HG02642 (cell line): ENCODE data around the gene TNFAIP3.
"Not testable (repeated sequence)": the region's sequence is repeated elsewhere in the genome, so short reads cannot be mapped to it uniquely, and the experiment has no call there.

ENCODE experiments used
- ATAC-seq: cut with Tn5 transposase; IDR thresholded peaks from one replicate; pipeline ENCODE4 v1.9.1; 2021; ENCODE audit warnings: mild to moderate bottlenecking; ENCODE audit not compliant: unreplicated experiment, poor library complexity

Gene TNFAIP3

DNA sequence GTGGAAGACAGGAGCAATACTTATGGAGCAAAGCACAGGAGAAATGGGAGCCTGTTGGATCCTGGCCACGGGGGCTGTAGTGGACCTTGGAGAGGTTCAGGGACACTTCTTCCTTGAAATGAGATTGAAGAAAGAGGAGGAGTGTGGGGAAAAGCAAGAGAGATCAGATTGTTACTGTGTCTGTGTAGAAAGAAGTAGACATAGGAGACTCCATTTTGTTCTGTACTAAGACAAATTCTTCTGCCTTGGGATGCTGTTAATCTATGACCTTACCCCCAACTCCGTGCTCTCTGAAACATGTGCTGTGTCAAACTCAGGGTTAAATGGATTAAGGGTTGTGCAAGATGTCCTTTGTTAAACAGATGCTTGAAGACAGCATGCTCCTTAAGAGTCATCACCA lies 22.7 kb upstream of the TNFAIP3 start:
- ATAC-seq: not testable (repeated sequence)

DNA sequence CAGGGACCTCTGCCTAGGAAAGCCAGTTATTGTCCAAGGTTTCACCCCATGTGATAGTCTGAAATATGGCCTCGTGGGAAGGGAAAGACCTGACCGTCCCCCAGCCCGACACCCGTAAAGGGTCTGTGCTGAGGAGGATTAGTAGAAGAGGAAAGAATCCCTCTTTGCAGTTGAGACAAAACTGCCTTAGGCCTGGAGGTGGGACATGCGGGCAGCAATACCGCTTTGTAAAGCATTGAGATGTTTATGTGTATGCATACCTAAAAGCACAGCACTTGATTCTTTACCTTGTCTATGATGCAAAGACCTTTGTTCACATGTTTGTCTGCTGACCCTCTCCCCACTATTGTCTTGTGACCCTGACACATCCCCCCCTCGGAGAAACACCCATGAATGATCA lies 22.3 kb upstream of the TNFAIP3 start:
- ATAC-seq: not testable (repeated sequence)

DNA sequence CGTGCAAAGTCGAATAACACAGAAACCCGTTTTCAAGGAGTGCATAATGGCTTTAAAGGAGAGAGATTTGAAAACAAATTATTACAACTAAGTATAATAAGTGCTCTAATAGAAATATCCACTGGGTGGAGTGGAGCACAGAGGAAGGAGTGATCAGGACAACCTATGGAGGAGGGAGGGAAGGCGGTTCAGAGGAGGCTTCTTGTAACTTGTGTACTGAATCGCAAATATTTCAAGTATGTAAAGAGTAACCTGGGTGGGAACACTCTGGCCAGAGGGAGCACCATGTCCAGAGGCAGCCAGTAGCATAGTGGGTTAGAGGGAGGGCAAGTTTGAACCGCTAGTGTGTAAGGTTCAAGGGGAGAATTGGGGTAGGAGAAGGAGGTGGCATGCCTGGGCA lies 21.6 kb upstream of the TNFAIP3 start:
- no peak for ATAC-seq

- ATAC-seq: no peak
These were observed 20.8 kb upstream of the TNFAIP3 start for GRCh38 chr6:137846274-137846673.

- ATAC-seq: peak; percentile 58
These were observed 20.2 kb upstream of the TNFAIP3 start for GRCh38 chr6:137846772-137847313.

- ATAC-seq: no peak
These were observed 19.3 kb upstream of the TNFAIP3 start for GRCh38 chr6:137847748-137848147.

DNA sequence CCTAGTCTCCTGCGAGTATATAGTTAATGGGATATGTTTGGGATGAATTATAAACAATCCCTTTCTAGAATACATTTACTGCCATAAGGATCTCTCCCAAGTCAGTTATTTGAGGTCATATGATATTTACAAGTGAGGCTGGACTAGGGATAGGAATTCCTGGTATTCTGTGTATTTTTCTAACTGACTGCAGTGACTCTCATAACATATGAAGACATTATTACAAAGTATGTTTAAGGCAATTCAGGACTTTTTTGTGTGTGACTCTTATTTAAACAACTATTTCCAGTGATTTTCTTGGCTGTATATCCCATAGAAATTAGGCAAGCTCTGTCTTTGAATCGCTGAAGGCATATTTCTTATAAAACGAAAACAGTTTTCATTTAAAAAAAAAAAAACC lies 18.4 kb upstream of the TNFAIP3 start:
- ATAC-seq: no peak

- peak; percentile 31 for ATAC-seq
These were observed 17.7 kb upstream of the TNFAIP3 start for GRCh38 chr6:137849181-137849980.

DNA sequence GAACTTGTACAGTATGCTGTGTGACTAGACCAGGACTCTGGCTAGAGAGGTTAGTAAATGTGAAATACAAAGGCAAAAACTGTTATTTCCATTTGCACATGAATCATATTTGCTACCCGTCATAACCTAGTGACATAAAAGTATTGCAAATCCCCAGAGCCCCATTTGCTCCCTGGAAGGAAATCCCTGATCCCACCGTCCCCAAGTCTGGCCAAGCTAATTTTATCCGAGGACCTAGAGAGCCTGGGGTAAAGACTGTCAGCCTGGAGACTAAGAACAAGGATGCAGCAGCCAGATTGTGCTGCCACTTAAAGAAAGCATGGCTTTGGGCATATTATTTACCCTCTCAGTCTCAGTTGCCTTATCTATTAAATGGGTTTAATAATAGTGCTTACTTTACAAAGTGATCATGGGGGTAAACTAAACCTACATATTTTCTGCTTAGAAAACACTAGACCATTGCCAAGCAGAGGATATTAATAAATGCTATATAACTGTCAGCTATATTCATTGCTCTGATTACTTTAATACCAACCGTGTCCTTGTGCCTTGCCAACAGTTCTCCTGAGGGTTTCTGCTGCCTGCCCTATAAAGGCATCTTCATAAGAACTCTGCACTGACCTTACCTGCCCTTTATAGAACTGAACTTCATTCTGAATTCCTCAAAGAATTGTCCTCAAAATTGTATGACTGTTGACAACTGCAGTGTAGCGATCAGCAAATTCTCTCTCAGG lies 16.9 kb upstream of the TNFAIP3 start:
- no peak for ATAC-seq

DNA sequence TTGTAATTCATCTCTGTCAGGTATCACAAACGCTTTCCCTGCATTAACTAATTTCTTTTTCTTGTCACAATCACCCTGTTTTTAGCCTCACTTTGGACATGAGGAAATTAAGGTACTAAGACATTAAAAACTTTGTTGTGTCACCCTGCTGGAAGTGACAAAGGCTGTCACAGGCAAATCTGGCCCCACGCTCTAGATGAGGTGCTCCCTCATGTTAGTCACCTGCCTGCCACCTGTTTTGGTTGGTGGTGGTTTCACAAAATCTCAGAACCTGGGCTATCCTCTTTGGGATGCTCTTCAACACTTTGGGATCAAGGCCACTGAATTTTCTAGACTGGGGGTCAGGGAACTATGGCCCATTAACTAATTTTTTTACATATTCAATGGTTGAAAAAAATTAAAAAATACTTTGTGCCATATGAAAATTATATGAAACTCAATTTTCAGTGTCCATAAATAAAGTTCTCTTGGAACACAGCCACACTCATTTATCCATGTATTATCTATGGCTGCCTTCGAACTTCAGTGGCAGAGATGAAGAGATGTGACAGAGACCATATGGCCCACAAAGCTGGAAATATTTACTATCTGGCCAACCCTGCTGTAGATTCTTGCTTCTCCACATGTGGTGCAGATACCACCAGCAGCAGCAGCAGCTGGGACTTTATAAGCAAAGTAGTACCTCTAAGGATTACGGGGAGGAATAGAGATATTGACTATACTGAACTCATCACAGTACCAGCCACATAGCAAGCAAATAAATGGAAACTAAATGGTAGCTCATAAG lies 16.1 kb upstream of the TNFAIP3 start:
- no peak for ATAC-seq

GRCh38 chr6:137851669-137852068 lies 15.4 kb upstream of the TNFAIP3 start:
- ATAC-seq: no peak

GRCh38 chr6:137852346-137852745 lies 14.7 kb upstream of the TNFAIP3 start:
- ATAC-seq: no peak

GRCh38 chr6:137852811-137853210 lies 14.2 kb upstream of the TNFAIP3 start:
- no peak for ATAC-seq

GRCh38 chr6:137853569-137854213 lies 13.4 kb upstream of the TNFAIP3 start:
- no peak for ATAC-seq

GRCh38 chr6:137856138-137856898 lies 10.7 kb upstream of the TNFAIP3 start:
- ATAC-seq: no peak

GRCh38 chr6:137859025-137859424 lies 8.0 kb upstream of the TNFAIP3 start:
- ATAC-seq: no peak

- no peak for ATAC-seq
These were observed 6.6 kb upstream of the TNFAIP3 start for GRCh38 chr6:137860394-137861005.

GRCh38 chr6:137861550-137862337 lies 5.3 kb upstream of the TNFAIP3 start:
- ATAC-seq: no peak
